ENCODE data around the gene TMEM198.

GRCh38 chr2:219512524-219513216, 31.2 kb upstream of the TMEM198 start:
- TF ChIP-seq, protein P1, sequence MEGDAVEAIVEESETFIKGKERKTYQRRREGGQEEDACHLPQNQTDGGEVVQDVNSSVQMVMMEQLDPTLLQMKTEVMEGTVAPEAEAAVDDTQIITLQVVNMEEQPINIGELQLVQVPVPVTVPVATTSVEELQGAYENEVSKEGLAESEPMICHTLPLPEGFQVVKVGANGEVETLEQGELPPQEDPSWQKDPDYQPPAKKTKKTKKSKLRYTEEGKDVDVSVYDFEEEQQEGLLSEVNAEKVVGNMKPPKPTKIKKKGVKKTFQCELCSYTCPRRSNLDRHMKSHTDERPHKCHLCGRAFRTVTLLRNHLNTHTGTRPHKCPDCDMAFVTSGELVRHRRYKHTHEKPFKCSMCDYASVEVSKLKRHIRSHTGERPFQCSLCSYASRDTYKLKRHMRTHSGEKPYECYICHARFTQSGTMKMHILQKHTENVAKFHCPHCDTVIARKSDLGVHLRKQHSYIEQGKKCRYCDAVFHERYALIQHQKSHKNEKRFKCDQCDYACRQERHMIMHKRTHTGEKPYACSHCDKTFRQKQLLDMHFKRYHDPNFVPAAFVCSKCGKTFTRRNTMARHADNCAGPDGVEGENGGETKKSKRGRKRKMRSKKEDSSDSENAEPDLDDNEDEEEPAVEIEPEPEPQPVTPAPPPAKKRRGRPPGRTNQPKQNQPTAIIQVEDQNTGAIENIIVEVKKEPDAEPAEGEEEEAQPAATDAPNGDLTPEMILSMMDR (conservative IDR thresholded peaks at IDR 0.05; ENCODE audit: low read length): no peak
- TF ChIP-seq EZH2phosphoT487 (IDR thresholded peaks at IDR 0.05; ENCODE audit: borderline replicate concordance): no peak

All from Loucy (cell line).